NCI-H2029 treated with DMSO at 0.1 percent for 48 hours (cell line): ENCODE measurements around the gene VPS39.

ENCODE experiments used
- DNase-seq: peaks from one replicate; lab custom pipeline; 2025; lab: John Stamatoyannopoulos, UW

Gene VPS39

GRCh38 chr15:42157981-42158765 is 49.9 kb downstream of the VPS39 start:
- no peak for DNase-seq

- DNase-seq: no peak
Measured at GRCh38 chr15:42157381-42157780, 50.7 kb downstream of the VPS39 start.

GRCh38 chr15:42156243-42156922 is 51.7 kb downstream of the VPS39 start, which contains the start of gene PLA2G4F:
Gene PLA2G4F, minus strand, starts transcription at chr15:42156636. Its CDS starts 87 bp downstream, at chr15:42156549.
- no peak for DNase-seq

GRCh38 chr15:42155546-42156242 is 52.4 kb downstream of the VPS39 start:
- DNase-seq: no peak

GRCh38 chr15:42154956-42155355 is 53.1 kb downstream of the VPS39 start:
- no peak for DNase-seq

GRCh38 chr15:42154212-42154941 is 53.7 kb downstream of the VPS39 start:
- DNase-seq: no peak

GRCh38 chr15:42153874-42154211 is 54.3 kb downstream of the VPS39 start:
- no peak for DNase-seq

DNA sequence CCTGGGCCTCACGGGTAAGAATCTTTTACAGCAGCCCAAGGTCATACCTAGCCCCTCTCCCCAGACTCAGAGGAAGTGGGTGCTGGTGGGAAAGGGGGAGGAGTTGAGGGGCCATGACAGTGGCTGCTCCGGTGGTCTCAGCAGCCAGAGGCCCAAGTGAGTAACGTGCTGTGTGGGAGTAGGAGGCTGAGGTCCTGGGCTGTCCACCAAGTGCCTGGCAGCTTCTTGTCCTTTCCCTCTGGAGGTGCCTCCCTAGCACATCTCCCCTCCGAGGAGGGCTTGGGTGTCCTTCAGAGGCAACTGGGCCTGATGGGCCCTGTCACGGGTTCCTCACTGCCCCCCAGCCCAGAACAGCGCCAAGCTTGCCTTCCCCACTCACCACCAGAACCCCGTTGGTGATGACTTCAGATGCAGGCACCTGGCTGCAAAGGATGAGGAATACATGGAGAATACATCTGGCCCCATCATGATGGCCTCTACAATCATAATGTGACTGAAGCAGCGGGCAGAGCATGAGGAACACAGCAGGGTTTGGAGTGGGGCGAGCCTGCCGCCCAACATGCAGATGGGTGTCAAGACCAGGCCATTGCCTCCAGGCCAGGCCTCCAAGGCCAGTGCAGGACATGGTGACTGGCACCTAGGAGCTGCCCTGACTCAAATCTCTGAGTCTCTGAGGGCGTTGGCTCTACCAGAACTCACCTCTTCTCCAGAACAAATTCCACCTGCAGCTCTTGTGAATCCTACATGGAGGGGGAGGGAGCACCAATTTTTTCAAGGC is 55.0 kb downstream of the VPS39 start:
- no peak for DNase-seq

- DNase-seq: no peak
Measured at GRCh38 chr15:42152196-42152920, 55.7 kb downstream of the VPS39 start.

GRCh38 chr15:42151736-42152135 is 56.4 kb downstream of the VPS39 start:
- no peak for DNase-seq

DNA sequence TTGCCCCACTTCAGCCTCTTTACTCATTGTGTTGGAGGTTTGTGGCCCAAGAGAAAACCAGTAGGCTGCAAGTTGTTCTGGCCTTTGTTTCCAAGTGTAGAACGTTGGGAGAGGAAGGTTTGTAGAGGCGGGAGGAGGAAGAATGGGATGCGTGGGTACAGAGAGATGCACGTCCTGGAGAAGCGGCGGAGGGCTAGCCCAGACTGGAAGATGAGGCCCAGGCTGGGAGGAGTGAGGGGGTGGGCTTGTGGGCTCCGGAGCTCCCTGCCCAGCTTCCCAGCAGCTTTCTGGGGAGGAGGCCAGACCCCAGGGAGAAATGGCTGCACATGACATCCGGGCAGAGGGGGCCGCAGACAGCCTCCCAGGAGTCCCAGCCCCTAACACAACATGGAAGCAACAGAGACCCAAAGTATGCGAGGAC is 57.0 kb downstream of the VPS39 start:
- DNase-seq: no peak

DNA sequence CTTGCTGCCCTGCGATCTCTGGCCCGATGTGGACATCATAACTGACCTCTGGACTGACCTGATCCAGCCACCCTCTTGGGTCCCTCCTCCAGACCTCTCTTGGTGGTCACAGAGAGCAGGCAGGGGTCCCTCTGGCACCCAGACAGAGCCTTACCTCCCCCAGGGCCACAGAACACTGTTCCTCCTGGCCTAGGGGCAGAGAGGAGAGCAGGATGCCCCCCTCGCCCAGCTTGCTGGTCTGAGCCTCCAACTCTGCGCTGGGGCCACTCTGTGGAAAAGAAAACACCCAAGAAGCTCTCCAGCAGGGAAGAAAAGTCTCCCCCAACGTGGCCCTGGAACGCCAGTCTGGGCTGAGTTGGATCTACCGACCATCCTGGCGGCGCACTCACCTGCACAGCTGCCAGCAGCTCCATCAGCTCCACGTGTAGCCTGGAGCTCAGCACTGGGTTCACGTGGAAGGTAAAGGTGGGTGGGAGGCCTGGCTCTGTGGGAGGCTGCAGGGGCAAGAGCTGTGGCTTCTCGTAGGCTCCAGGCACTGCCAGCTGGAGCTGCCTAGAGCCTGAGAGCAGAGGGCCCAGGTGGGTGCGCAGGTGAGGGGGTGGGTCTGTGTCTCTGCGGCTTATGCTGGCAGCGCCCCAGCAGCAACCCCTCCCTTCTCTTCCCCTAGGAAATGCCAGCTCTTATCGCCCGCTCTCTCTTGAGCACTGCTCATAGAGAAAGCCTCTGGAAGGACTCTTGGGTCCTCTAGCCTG is 57.7 kb downstream of the VPS39 start:
- no peak for DNase-seq

DNA sequence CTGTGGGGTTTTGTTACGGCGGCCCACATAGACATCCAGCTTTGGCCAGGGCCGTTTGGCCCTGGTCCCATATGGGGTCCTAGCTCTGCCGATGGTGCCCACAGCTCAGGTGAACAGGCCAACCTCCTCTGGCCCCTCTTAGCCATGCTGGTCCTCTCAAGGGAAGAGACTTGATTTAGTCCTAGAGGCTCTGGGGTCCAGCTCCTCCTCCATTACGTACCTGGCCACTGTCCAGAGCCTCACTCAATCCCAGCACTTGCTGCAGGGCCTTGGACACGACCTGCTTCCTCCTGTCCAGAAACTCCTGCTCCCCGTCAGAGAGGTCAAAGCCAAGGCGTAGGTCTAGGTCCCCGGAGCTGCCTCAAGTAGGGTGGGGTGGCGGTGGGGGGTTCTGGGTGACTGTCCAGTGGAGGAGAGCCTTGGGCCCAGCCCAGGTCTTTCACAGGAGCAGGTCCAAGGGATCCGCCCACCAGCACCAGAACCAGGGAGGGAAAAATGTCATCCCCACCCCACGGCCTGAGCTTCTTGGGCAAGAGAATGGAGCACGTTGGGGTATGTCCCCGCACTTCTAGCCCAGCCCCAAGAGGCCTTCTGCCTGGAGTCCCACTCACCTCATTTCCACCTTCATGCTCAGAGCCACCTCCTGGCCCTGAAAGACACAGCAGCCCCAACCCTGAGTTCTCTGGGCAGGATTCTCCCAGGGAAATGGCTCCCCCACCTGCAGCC is 58.4 kb downstream of the VPS39 start:
- no peak for DNase-seq

- no peak for DNase-seq
Measured at GRCh38 chr15:42148808-42149492, 59.2 kb downstream of the VPS39 start.

DNA sequence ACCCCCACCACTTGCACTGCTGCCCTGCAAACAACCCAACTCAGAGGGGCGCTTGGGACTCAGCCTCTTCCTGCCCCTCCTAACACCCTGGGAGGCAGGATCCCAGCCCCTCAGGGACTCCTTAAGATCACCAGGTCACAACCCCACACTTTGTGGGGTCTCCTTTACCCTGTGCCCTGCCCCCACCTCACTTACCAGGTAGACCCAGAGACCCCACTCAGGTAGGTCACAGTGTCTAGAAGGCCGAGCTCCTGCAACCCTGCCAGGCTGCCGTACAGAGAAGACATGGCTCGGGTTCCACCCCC is 60.7 kb downstream of the VPS39 start:
- DNase-seq: no peak

- DNase-seq: no peak
Measured at GRCh38 chr15:42146551-42147430, 61.3 kb downstream of the VPS39 start.

GRCh38 chr15:42145546-42146455 is 62.3 kb downstream of the VPS39 start:
- no peak for DNase-seq
